ENCODE data around the gene C10orf53. TPM values are rescaled to one million over a fixed set of nuclear protein-coding genes. Genes with fewer than 3 reads are reported as not detected.
"Not testable (repeated sequence)": the region's sequence is repeated elsewhere in the genome, so short reads cannot be mapped to it uniquely, and the experiment has no call there.

The C10orf53 gene
- total RNA-seq, 1 donor from 2014 or later = not detected

- Mint-ChIP-seq H3K9me3 (peaks cover 15% of the 10 kb centered on the region), H3K27me3 (ENCODE audit: low read depth) (peaks cover 34% of the 10 kb centered on the region), H3K4me1 (no peaks in the 10 kb centered on the region), H3K4me3 (no peak overlapping the region), H3K27ac (no peak overlapping the region), H3K36me3 (no peaks in the 10 kb centered on the region)
- DNase-seq (ENCODE audit: low spot score in 2 of 2, unreplicated experiment in 2 of 2) = no peak
- no peak for TF ChIP-seq CTCF (IDR thresholded peaks at IDR 0.05; ENCODE audit: unreplicated experiment)
Measured at GRCh38 chr10:49707585-49707984, 28.1 kb downstream of the C10orf53 start.

- H3K36me3 Mint-ChIP-seq = no peaks in the 10 kb centered on the region
- H3K4me1 Mint-ChIP-seq = no peaks in the 10 kb centered on the region
- no peak overlapping the region for H3K4me3 Mint-ChIP-seq
- peaks cover 22% of the 10 kb centered on the region for H3K9me3 Mint-ChIP-seq
- no peak for DNase-seq (ENCODE audit: low spot score in 2 of 2, unreplicated experiment in 2 of 2)
- no peak for TF ChIP-seq CTCF (IDR thresholded peaks at IDR 0.05; ENCODE audit: unreplicated experiment)
- H3K27ac Mint-ChIP-seq = no peak overlapping the region
- peaks cover 35% of the 10 kb centered on the region for H3K27me3 Mint-ChIP-seq (ENCODE audit: low read depth)
Measured at GRCh38 chr10:49709934-49710333, 30.5 kb downstream of the C10orf53 start.

- peaks cover 33% of the 10 kb centered on the region for H3K27me3 Mint-ChIP-seq (ENCODE audit: low read depth)
- H3K4me1 Mint-ChIP-seq = no peaks in the 10 kb centered on the region
- H3K9me3 Mint-ChIP-seq = peaks cover 12% of the 10 kb centered on the region
- H3K27ac Mint-ChIP-seq = no peak overlapping the region
- H3K36me3 Mint-ChIP-seq = no peaks in the 10 kb centered on the region
- no peak overlapping the region for H3K4me3 Mint-ChIP-seq
- DNase-seq (ENCODE audit: low spot score in 2 of 2, unreplicated experiment in 2 of 2) = no peak
- no peak for TF ChIP-seq CTCF (IDR thresholded peaks at IDR 0.05; ENCODE audit: unreplicated experiment)
Measured at GRCh38 chr10:49710966-49711365, 31.5 kb downstream of the C10orf53 start.

GRCh38 chr10:49711481-49711880 is 32.0 kb downstream of the C10orf53 start:
- Mint-ChIP-seq H3K27ac (no peak overlapping the region), H3K27me3 (ENCODE audit: low read depth) (peaks cover 34% of the 10 kb centered on the region), H3K4me1 (no peaks in the 10 kb centered on the region), H3K36me3 (no peaks in the 10 kb centered on the region), H3K9me3 (peaks cover 9% of the 10 kb centered on the region), H3K4me3 (no peak overlapping the region)
- DNase-seq (ENCODE audit: low spot score in 2 of 2, unreplicated experiment in 2 of 2) = no peak
- no peak for TF ChIP-seq CTCF (IDR thresholded peaks at IDR 0.05; ENCODE audit: unreplicated experiment)

GRCh38 chr10:49713266-49713665 is 33.8 kb downstream of the C10orf53 start:
- Mint-ChIP-seq H3K9me3 (peaks cover 9% of the 10 kb centered on the region), H3K36me3 (no peaks in the 10 kb centered on the region), H3K4me3 (no peak overlapping the region), H3K27ac (no peak overlapping the region), H3K4me1 (no peaks in the 10 kb centered on the region), H3K27me3 (ENCODE audit: low read depth) (peaks cover 33% of the 10 kb centered on the region)
- DNase-seq (ENCODE audit: low spot score in 2 of 2, unreplicated experiment in 2 of 2) = no peak
- no peak for TF ChIP-seq CTCF (IDR thresholded peaks at IDR 0.05; ENCODE audit: unreplicated experiment)

- not testable (repeated sequence) for H3K36me3 Mint-ChIP-seq; H3K9me3 Mint-ChIP-seq; H3K4me3 Mint-ChIP-seq; H3K4me1 Mint-ChIP-seq; H3K27ac Mint-ChIP-seq; DNase-seq (ENCODE audit: low spot score in 2 of 2, unreplicated experiment in 2 of 2)
- peaks cover 27% of the 10 kb centered on the region for H3K27me3 Mint-ChIP-seq (ENCODE audit: low read depth)
Measured at GRCh38 chr10:49715157-49715556, 35.7 kb downstream of the C10orf53 start.
